PC-3 (cell line): ENCODE measurements around the gene RPTN. TPM values are rescaled to one million over a fixed set of nuclear protein-coding genes. Genes with fewer than 3 reads are reported as not detected.

Experiments used
- ATAC-seq: fragments of 200-7000 bp; cut with Tn5 transposase; 2 replicates; pipeline ENCODE4 v1.9.1; 2020; ENCODE audit warnings: mild to moderate bottlenecking, moderate library complexity
- BruUV-seq: library from RNA; stranded (reverse); fragments of 400-500 nt; replicated peaks from 2 replicates; lab custom pipeline; 2021; lab: Mats Ljungman, UMichigan
- CTCF ChIA-PET: fragments of 300-600 bp; sonication (Branson Sonifier 250); formaldehyde crosslinking; loops from one replicate; lab custom pipeline; 2022; ENCODE audit warnings: antibody characterized with exemption; lab: Charles Lee
- POLR2A ChIA-PET: fragments of 300-600 bp; sonication (Branson Sonifier 250); formaldehyde crosslinking; loops from one replicate; lab custom pipeline; 2022; ENCODE audit warnings: antibody characterized with exemption; ENCODE audit not compliant: unreplicated experiment; lab: Charles Lee
- DNase-seq: peaks from one replicate; pipeline ENCODE4 v3.0.0-alpha.2; 2015
- H2AFZ ChIP-seq: fragments of 300-600 bp; sonication (generic); 2 replicates; pipeline ENCODE4 v1.6.0; 2016; ENCODE audit warnings: antibody characterized with exemption, low read length
- H3F3A ChIP-seq: fragments of 300-600 bp; sonication (generic); one replicate; pipeline ENCODE4 v1.6.0; 2017; ENCODE audit warnings: antibody characterized with exemption, low read length, control low read depth, mild to moderate bottlenecking; ENCODE audit not compliant: unreplicated experiment
- H3K27ac ChIP-seq: fragments of 300-600 bp; sonication (generic); 2 replicates; pipeline ENCODE4 v1.5.1; 2016; ENCODE audit warnings: mild to moderate bottlenecking, low read length
- H3K27me3 ChIP-seq: fragments of 300-600 bp; sonication (generic); 2 replicates; pipeline ENCODE4 v1.6.1; 2016; ENCODE audit warnings: low read length, mixed read lengths
- H3K36me3 ChIP-seq: fragments of 300-600 bp; sonication (generic); 2 replicates; pipeline ENCODE4 v1.6.1; 2016; ENCODE audit warnings: low read depth, mixed run types, low read length, mixed read lengths
- H3K4me1 ChIP-seq: fragments of 300-600 bp; sonication (generic); 2 replicates; pipeline ENCODE4 v1.5.1; 2016; ENCODE audit warnings: low read length; ENCODE audit not compliant: insufficient read depth
- H3K4me2 ChIP-seq: fragments of 300-600 bp; sonication (generic); 2 replicates; pipeline ENCODE4 v1.6.0; 2016; ENCODE audit warnings: low read length
- H3K4me3 ChIP-seq: fragments of 300-600 bp; sonication (generic); 2 replicates; pipeline ENCODE4 v1.5.1; 2016; ENCODE audit warnings: mild to moderate bottlenecking, low read length, mixed read lengths
- H3K79me2 ChIP-seq: fragments of 300-600 bp; sonication (generic); 2 replicates; pipeline ENCODE4 v1.6.1; 2017; ENCODE audit warnings: low read length, mixed read lengths
- H3K9ac ChIP-seq: fragments of 300-600 bp; sonication (generic); 2 replicates; pipeline ENCODE4 v1.6.0; 2016; ENCODE audit warnings: mild to moderate bottlenecking, low read length
- H3K9me2 ChIP-seq: fragments of 300-600 bp; sonication (generic); replicated peaks from 2 replicates; pipeline ENCODE4 v1.6.1; 2016; ENCODE audit warnings: mixed run types, low read length, mixed read lengths
- H3K9me3 ChIP-seq: fragments of 300-600 bp; sonication (generic); 2 replicates; pipeline ENCODE4 v1.6.1; 2016; ENCODE audit warnings: low read length, mixed read lengths
- H4K20me1 ChIP-seq: fragments of 300-600 bp; sonication (generic); 2 replicates; pipeline ENCODE4 v1.6.1; 2016; ENCODE audit warnings: low read length, mixed read lengths
- CTCF ChIP-seq: fragments of 300-600 bp; sonication (generic); conservative IDR thresholded peaks from 2 replicates; pipeline ENCODE4 v1.5.1; 2017; ENCODE audit warnings: antibody characterized with exemption, low read depth, mild to moderate bottlenecking, low read length
- EZH2 ChIP-seq: fragments of 300-600 bp; sonication (generic); IDR thresholded peaks from one replicate; pipeline ENCODE4 v1.6.1; 2017; ENCODE audit warnings: antibody characterized with exemption, mild to moderate bottlenecking, low read length; ENCODE audit not compliant: unreplicated experiment
- EZH2phosphoT487 ChIP-seq: fragments of 300-600 bp; sonication (generic); IDR thresholded peaks from 2 replicates; pipeline ENCODE4 v1.6.1; 2018; ENCODE audit warnings: mild to moderate bottlenecking, antibody characterized with exemption, low read length, borderline replicate concordance
- intact Hi-C: fragments of 100-400 bp; cut with micrococcal nuclease; formaldehyde crosslinking; loops from 2 replicates; pipeline ENCODE4 v1.9.0; 2023
- total RNA-seq: library from RNA; depleted of rRNA; stranded (reverse); fragments of >200 nt; gene quantifications from 2 replicates; pipeline ENCODE4 v1.2.3, GENCODE V29; 2014

Gene RPTN
- total RNA-seq, 1 experiment from 2014 or later = not detected

DNA sequence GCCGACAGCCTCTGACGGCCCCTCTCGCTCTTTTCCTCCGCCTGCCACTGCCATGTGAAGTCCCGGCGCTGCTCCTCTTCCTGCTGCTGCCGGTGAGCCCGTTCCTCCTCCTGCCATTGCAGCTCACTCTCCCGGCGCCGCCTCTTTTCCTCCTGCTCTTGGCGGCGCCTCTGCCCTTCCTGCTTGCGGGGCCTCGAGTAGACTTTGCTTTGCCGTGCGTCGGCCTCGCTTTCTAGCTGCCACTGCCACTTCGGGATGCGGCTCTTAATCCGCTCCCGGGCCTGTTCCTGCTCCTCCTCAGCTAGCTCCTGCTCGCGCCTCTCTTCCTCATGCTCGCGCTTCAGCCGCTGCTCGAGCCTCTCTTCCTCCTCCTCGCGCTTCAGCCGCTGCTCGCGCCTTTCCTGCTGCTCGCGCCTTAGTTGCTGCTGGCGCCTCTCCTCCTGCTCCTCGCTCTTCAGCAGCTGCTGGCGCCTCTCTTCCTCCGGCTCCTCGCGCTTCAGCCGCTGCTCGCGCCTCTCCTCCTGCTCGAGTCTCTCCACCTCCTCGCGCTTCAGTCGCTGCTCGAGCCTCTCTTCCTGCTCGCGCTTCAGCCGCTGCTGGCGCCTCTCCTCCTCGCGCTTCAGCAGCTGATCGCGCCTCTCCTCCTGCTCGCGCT, 48.0 kb downstream of the RPTN start:
- ChIA-PET CTCF (interaction anchor here (0.8 to 1.1 kb wide), 2 partner anchors 75 to 78 kb away, joined by 3 read pairs; no protein-coding TSS in a partner anchor), POLR2A (interaction anchor here (0.6 to 0.7 kb wide), 3 partner anchors 29 to 101 kb away, joined by 3 to 29 read pairs (median 5); partner anchors contain the start of gene S100A11)
- H3K27me3 ChIP-seq = peaks cover 98% of the 10 kb centered on the region
- H3K27ac ChIP-seq = no peak overlapping the region
- H3K4me2 ChIP-seq = peak overlapping the region; percentile 95
- H3F3A ChIP-seq = no peaks in the 10 kb centered on the region
- BruUV-seq = no TSS peak
- no peaks in the 10 kb centered on the region for H3K9me2 ChIP-seq
- no peak for TF ChIP-seq EZH2phosphoT487
- TF ChIP-seq CTCF = no peak
- no peak for TF ChIP-seq EZH2
- H4K20me1 ChIP-seq = no peaks in the 10 kb centered on the region
- no peaks in the 10 kb centered on the region for H3K9me3 ChIP-seq
- ATAC-seq (peak; percentile 61), DNase-seq (peak; percentile 50)
- peaks cover 42% of the 10 kb centered on the region for H3K4me1 ChIP-seq
- no peaks in the 10 kb centered on the region for H3K36me3 ChIP-seq
- no peaks in the 10 kb centered on the region for H3K79me2 ChIP-seq
- intact Hi-C loops = no loop called here
- H3K9ac ChIP-seq = no peak overlapping the region
- H3K4me3 ChIP-seq = peak overlapping the region; percentile 71
- peak overlapping the region; percentile 91 for H2AFZ ChIP-seq

GRCh38 chr1:152110365-152110859, 48.6 kb downstream of the RPTN start:
- H4K20me1 ChIP-seq = no peaks in the 10 kb centered on the region
- H3K36me3 ChIP-seq = no peaks in the 10 kb centered on the region
- intact Hi-C loops = no loop called here
- H3K4me3 ChIP-seq = peak overlapping the region; percentile 71
- H3K4me2 ChIP-seq = peak overlapping the region; percentile 95
- BruUV-seq = no TSS peak
- H3F3A ChIP-seq = no peaks in the 10 kb centered on the region
- H3K9me2 ChIP-seq = no peaks in the 10 kb centered on the region
- peaks cover 98% of the 10 kb centered on the region for H3K27me3 ChIP-seq
- H3K4me1 ChIP-seq = peaks cover 42% of the 10 kb centered on the region
- H2AFZ ChIP-seq = peak overlapping the region; percentile 91
- no peaks in the 10 kb centered on the region for H3K9me3 ChIP-seq
- no peak for TF ChIP-seq CTCF
- ATAC-seq (peak; percentile 49), DNase-seq (peak; percentile 49)
- H3K9ac ChIP-seq = no peak overlapping the region
- no peak overlapping the region for H3K27ac ChIP-seq
- POLR2A ChIA-PET = interaction anchor here (0.6 kb wide), 2 partner anchors 29 to 118 kb away, joined by 5 to 6 read pairs; no protein-coding TSS in a partner anchor
- CTCF ChIA-PET = interaction anchor here (0.7 to 1.1 kb wide), 4 partner anchors 75 to 1439 kb away, joined by 3 to 4 read pairs (median 4); no protein-coding TSS in a partner anchor
- H3K79me2 ChIP-seq = no peaks in the 10 kb centered on the region

GRCh38 chr1:152109998-152110294, 49.1 kb downstream of the RPTN start:
- ChIA-PET CTCF (interaction anchor here (0.7 to 1.1 kb wide), 4 partner anchors 76 to 1440 kb away, joined by 3 to 4 read pairs (median 4); no protein-coding TSS in a partner anchor), POLR2A (interaction anchor here (0.6 kb wide), 1 partner anchor 117 kb away, joined by 6 read pairs; no protein-coding TSS in a partner anchor)
- Histone ChIP-seq H3K79me2 (no peaks in the 10 kb centered on the region), H3K4me3 (peak overlapping the region; percentile 71), H3K9me3 (no peaks in the 10 kb centered on the region), H3F3A (no peaks in the 10 kb centered on the region), H3K9ac (no peak overlapping the region), H3K27me3 (peaks cover 98% of the 10 kb centered on the region), H4K20me1 (no peaks in the 10 kb centered on the region), H3K4me1 (peaks cover 42% of the 10 kb centered on the region), H3K36me3 (no peaks in the 10 kb centered on the region), H3K27ac (no peak overlapping the region), H2AFZ (peak overlapping the region; percentile 91), H3K9me2 (no peaks in the 10 kb centered on the region), H3K4me2 (peak overlapping the region; percentile 95)
- ATAC-seq = no peak
- BruUV-seq = no TSS peak
- no peak for DNase-seq
- TF ChIP-seq CTCF (no peak), EZH2phosphoT487 (peak; percentile 75; the same call in 1 of the 2 replicates), EZH2 (peak; percentile 97)
- intact Hi-C loops = loop anchor here (2.0 kb wide), 1 partner anchor 57 kb away; no protein-coding TSS in a partner anchor
